Measurements from ENCODE around the gene MYO3B.

DNA sequence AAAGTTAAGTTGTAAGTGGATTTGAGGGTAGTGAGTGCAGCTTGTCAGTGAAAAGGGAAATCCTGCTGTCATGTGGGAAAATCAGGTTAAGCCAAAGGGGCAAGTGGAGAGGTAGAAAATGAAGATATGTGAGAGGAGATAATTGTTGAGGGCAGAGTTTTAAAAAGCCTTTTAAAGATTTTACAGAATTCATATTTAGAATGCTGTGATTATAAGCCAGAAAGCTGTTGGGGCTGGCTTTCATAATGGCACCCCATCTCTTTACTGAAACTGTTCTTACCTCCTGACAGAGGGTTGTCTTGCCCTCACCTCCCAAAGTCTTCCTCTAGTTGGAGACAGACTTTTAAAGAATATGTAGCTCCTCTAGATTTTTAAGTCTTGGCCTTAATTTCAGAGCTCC is 86.9 kb downstream of the MYO3B start:
- TF ChIP-seq, protein P1, sequence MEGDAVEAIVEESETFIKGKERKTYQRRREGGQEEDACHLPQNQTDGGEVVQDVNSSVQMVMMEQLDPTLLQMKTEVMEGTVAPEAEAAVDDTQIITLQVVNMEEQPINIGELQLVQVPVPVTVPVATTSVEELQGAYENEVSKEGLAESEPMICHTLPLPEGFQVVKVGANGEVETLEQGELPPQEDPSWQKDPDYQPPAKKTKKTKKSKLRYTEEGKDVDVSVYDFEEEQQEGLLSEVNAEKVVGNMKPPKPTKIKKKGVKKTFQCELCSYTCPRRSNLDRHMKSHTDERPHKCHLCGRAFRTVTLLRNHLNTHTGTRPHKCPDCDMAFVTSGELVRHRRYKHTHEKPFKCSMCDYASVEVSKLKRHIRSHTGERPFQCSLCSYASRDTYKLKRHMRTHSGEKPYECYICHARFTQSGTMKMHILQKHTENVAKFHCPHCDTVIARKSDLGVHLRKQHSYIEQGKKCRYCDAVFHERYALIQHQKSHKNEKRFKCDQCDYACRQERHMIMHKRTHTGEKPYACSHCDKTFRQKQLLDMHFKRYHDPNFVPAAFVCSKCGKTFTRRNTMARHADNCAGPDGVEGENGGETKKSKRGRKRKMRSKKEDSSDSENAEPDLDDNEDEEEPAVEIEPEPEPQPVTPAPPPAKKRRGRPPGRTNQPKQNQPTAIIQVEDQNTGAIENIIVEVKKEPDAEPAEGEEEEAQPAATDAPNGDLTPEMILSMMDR (IDR thresholded peaks at IDR 0.05), result no peak
- no peak for TF ChIP-seq EZH2 (IDR thresholded peaks at IDR 0.05; ENCODE audit: borderline replicate concordance, insufficient read depth, low read depth, low read length, poor library complexity, severe bottlenecking)

Measured in B cell (primary cell).